Measurements from ENCODE around the gene BRF1. TPM values are rescaled to one million over a fixed set of nuclear protein-coding genes. Genes with fewer than 3 reads are reported as not detected.

The BRF1 gene
- total and polyA plus RNA-seq, 3 donors from 2014 or later, result 30.3 to 112 (median 95.3) TPM

DNA sequence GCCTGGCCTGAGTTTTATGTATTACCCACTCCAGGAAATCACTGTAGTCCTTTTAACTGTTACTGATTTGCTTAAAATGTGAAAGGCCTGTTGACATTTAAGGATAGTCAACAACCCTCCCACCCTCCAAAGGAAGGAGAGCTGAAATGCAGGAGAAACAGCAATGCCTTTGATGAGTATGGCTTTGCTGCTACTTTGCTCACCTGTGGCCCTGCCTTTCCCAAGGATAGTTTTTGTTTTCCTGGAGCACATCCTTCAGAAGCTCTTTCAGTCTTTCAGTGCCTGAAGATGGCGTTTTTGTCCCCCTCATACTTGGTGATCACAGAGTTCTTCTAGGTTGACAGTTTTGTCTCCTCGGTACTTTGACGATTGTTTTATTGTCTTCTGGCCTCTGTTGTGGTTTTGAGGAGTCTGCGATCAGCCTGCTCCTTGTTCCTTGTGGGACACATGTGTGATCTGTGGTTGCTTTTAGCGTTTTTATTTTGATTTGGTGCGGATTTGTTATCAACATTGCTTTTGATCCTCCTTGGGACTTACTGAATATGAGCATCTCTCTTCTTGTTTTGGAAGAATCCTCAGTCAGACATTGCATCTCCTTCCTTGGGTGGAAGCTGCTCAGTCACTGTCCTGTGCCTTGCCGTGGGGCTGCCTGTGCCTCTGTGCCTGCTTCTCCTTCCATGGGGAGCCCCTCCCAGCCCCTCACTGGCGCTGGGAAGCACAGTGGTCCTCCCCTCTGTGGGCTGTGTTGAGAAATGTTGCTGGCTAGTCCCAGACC is 31.0 kb upstream of the BRF1 start:
- 88 to 90% methylated on average over 7 to 8 of the region's 8 CpGs for WGBS, 2 donors
- H3K27ac ChIP-seq, result no peak overlapping the region
- TF ChIP-seq POLR2A (IDR thresholded peaks at IDR 0.05), result no peak
- TF ChIP-seq, protein P1, sequence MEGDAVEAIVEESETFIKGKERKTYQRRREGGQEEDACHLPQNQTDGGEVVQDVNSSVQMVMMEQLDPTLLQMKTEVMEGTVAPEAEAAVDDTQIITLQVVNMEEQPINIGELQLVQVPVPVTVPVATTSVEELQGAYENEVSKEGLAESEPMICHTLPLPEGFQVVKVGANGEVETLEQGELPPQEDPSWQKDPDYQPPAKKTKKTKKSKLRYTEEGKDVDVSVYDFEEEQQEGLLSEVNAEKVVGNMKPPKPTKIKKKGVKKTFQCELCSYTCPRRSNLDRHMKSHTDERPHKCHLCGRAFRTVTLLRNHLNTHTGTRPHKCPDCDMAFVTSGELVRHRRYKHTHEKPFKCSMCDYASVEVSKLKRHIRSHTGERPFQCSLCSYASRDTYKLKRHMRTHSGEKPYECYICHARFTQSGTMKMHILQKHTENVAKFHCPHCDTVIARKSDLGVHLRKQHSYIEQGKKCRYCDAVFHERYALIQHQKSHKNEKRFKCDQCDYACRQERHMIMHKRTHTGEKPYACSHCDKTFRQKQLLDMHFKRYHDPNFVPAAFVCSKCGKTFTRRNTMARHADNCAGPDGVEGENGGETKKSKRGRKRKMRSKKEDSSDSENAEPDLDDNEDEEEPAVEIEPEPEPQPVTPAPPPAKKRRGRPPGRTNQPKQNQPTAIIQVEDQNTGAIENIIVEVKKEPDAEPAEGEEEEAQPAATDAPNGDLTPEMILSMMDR (IDR thresholded peaks at IDR 0.05), result no peak

DNA sequence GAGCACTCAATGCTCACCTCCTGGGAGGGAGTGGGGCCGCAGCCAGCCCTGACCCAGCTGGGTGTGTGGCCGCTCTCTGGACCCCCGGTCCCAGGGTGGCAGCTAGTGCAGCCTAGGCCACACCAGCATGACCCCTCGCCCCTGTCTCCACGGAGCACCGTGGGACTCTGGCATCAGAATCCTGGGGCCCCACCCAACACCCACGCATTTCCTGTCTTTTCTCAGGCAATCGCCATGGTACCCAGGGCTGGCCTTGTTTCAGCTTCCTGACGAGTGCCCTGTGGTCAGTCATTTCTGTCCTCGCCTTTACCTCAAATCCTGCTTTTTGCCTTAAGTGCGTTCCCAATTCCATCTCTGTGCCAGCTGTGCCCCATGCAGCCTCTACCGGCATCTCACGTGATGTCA is 29.7 kb upstream of the BRF1 start:
- peaks cover 24% of the 10 kb centered on the region for H3K4me1 ChIP-seq
- TF ChIP-seq, protein P1 (IDR thresholded peaks at IDR 0.05), result no peak
- no peak for TF ChIP-seq POLR2A (IDR thresholded peaks at IDR 0.05)
- no peak overlapping the region for H3K4me3 ChIP-seq
- H3K27ac ChIP-seq, result no peak overlapping the region
- no peaks in the 10 kb centered on the region for H3K27me3 ChIP-seq
- DNase-seq, result no peak
- intact Hi-C loops (cut with DNase I; ENCODE audit: low total_unique reads), result no loop called here
- no peaks in the 10 kb centered on the region for H3K36me3 ChIP-seq (ENCODE audit: low read depth, missing control alignments)
- 78 to 80% methylated on average over 13 of the region's 13 CpGs for WGBS, 2 donors
- H3K9me3 ChIP-seq, result no peaks in the 10 kb centered on the region

More for the DNA sequence above, 31.0 kb upstream of the BRF1 start:
- Histone ChIP-seq H3K27me3 (no peaks in the 10 kb centered on the region), H3K9me3 (no peaks in the 10 kb centered on the region), H3K4me1 (peaks cover 30% of the 10 kb centered on the region), H3K4me3 (no peak overlapping the region), H3K36me3 (ENCODE audit: low read depth, missing control alignments) (no peaks in the 10 kb centered on the region)
- intact Hi-C loops (cut with DNase I; ENCODE audit: low total_unique reads), result no loop called here
- no peak for DNase-seq

DNA sequence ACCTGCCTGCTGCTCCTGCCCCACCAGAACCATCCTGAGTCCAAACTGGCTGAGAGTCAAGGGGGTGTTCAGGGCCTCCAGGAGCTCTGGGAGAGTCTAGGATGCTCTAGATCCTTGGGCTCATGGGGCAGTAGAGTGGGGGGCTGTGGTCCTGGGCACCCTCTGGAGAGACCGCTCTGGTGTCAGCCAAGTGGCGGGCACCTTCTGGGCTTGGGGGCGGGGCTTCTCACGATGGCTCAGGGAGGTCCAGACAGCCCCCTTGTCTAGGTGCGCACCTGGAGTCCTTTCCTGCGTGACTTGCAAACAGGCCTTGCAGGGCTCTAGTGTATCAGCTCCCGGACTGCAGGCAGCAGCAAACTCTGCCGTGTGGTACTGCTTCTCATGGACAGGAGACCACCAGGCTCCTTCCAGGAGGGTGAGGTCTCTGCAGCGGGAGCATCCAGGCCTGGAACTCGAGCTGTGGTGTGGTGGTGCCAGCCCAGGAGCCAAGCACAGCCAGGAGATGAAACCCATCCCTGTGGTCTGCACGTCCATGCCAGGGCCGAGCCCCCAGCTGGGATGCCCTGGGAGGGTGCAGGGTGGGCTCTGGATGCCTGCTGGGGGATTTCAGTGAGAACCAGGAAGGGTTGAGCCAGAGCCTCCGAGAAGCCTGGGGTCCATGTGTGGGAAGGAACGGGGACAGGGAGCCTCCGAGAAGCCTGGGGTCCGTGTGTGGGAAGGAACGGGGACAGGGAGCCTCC is 28.8 kb upstream of the BRF1 start:
- H3K36me3 ChIP-seq (ENCODE audit: low read depth, missing control alignments), result no peaks in the 10 kb centered on the region
- H3K27ac ChIP-seq, result no peak overlapping the region
- H3K4me3 ChIP-seq, result no peak overlapping the region
- TF ChIP-seq, protein P1 (IDR thresholded peaks at IDR 0.05), result no peak
- no peak for TF ChIP-seq POLR2A (IDR thresholded peaks at IDR 0.05)
- no peaks in the 10 kb centered on the region for H3K27me3 ChIP-seq
- H3K4me1 ChIP-seq, result peaks cover 18% of the 10 kb centered on the region
- no peaks in the 10 kb centered on the region for H3K9me3 ChIP-seq
- intact Hi-C loops (cut with DNase I; ENCODE audit: low total_unique reads), result no loop called here
- WGBS, 2 donors, result 93 to 100% methylated on average over 6 to 17 of the region's 17 CpGs
- DNase-seq, result no peak

DNA sequence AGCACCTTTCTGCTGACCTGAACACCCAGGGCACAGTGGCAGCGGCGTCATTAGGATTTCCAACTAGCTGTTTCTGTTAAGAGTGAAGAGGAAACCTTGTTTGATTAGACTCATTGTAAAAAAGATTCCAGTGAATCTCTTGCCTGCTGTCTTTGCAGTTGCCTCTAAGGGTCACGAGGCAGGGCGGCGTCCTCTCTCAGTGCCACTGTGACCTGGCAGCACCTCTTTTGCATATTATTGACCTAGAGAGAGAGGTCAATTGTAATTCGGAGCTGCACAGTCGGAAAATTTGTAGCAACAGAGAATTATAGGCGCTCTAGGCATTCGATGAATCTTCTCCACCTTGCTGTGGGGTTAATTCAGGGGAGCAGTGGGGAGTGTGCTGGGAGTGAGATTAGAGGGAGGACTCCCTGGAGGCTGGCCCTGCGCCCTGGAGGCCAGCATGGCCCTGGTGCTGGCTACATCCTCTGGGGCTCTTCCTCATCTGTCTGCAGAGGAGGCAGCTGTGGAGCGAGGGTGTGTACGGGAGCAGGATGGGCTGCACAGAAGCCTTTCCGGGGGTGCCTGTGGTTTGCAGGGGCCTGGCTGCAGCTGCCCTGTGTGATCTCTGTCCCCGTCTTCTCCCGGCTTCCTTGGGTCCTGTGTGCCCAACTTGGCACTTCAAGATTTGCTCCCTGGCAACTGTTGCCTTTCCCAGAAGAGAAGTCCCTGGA is 28.0 kb upstream of the BRF1 start:
- Histone ChIP-seq H3K4me3 (no peak overlapping the region), H3K9me3 (no peaks in the 10 kb centered on the region), H3K27me3 (no peaks in the 10 kb centered on the region), H3K36me3 (ENCODE audit: low read depth, missing control alignments) (no peaks in the 10 kb centered on the region), H3K4me1 (peaks cover 18% of the 10 kb centered on the region), H3K27ac (no peak overlapping the region)
- peak; percentile 56 for DNase-seq
- no peak for TF ChIP-seq POLR2A (IDR thresholded peaks at IDR 0.05)
- TF ChIP-seq, protein P1 (IDR thresholded peaks at IDR 0.05), result no peak
- WGBS, 2 donors, result 57 to 78% methylated on average over 15 of the region's 15 CpGs
- intact Hi-C loops (cut with DNase I; ENCODE audit: low total_unique reads), result no loop called here

Measured in testis (tissue), 3 donors.